Measurements from ENCODE around the gene NAALADL2.

The NAALADL2 gene

GRCh38 chr3:175731543-175731942 lies 872.4 kb downstream of the NAALADL2 start:
- no peak overlapping the region for H3K9ac ChIP-seq (ENCODE audit: low read length)
- H3K4me3 ChIP-seq (ENCODE audit: low read length), result no peak overlapping the region
- no peaks in the 10 kb centered on the region for H3K27me3 ChIP-seq (ENCODE audit: low read depth, low read length)
- no peaks in the 10 kb centered on the region for H3K79me2 ChIP-seq (ENCODE audit: low read length)
- no peak overlapping the region for H3K4me2 ChIP-seq (ENCODE audit: low read length)
- no peaks in the 10 kb centered on the region for H3K9me3 ChIP-seq (ENCODE audit: insufficient read depth, low read length)
- H2AFZ ChIP-seq (ENCODE audit: low read depth, low read length), result no peak overlapping the region
- no peaks in the 10 kb centered on the region for H4K20me1 ChIP-seq (ENCODE audit: insufficient read depth, low read length)
- TF ChIP-seq EZH2phosphoT487 (IDR thresholded peaks at IDR 0.05; ENCODE audit: low read depth), result no peak
- TF ChIP-seq CTCF (IDR thresholded peaks at IDR 0.05; ENCODE audit: low read depth, low read length), result no peak
- H3K36me3 ChIP-seq (replicated peaks; ENCODE audit: low read depth, low read length), result no peaks in the 10 kb centered on the region
- no peaks in the 10 kb centered on the region for H3K4me1 ChIP-seq (ENCODE audit: low read length)
- no peak overlapping the region for H3K27ac ChIP-seq (ENCODE audit: low read length)

- Histone ChIP-seq H3K4me3 (ENCODE audit: low read length) (no peak overlapping the region), H4K20me1 (ENCODE audit: insufficient read depth, low read length) (no peaks in the 10 kb centered on the region), H3K79me2 (ENCODE audit: low read length) (no peaks in the 10 kb centered on the region), H3K27ac (ENCODE audit: low read length) (no peak overlapping the region), H3K4me2 (ENCODE audit: low read length) (no peak overlapping the region), H3K9me3 (ENCODE audit: insufficient read depth, low read length) (no peaks in the 10 kb centered on the region), H3K27me3 (ENCODE audit: low read depth, low read length) (no peaks in the 10 kb centered on the region), H3K36me3 (replicated peaks; ENCODE audit: low read depth, low read length) (no peaks in the 10 kb centered on the region), H3K4me1 (ENCODE audit: low read length) (no peaks in the 10 kb centered on the region), H3K9ac (ENCODE audit: low read length) (no peak overlapping the region), H2AFZ (ENCODE audit: low read depth, low read length) (no peak overlapping the region)
- TF ChIP-seq CTCF (IDR thresholded peaks at IDR 0.05; ENCODE audit: low read depth, low read length) (no peak), EZH2phosphoT487 (IDR thresholded peaks at IDR 0.05; ENCODE audit: low read depth) (no peak)
These were observed 872.9 kb downstream of the NAALADL2 start for GRCh38 chr3:175732017-175732416.

- Histone ChIP-seq H3K27me3 (ENCODE audit: low read depth, low read length) (no peaks in the 10 kb centered on the region), H3K9ac (ENCODE audit: low read length) (no peak overlapping the region), H3K79me2 (ENCODE audit: low read length) (no peaks in the 10 kb centered on the region), H3K4me1 (ENCODE audit: low read length) (peaks cover 13% of the 10 kb centered on the region), H4K20me1 (ENCODE audit: insufficient read depth, low read length) (no peaks in the 10 kb centered on the region), H3K4me3 (ENCODE audit: low read length) (no peak overlapping the region), H3K27ac (ENCODE audit: low read length) (no peak overlapping the region), H3K4me2 (ENCODE audit: low read length) (no peak overlapping the region), H2AFZ (ENCODE audit: low read depth, low read length) (no peak overlapping the region), H3K9me3 (ENCODE audit: insufficient read depth, low read length) (no peaks in the 10 kb centered on the region), H3K36me3 (replicated peaks; ENCODE audit: low read depth, low read length) (no peaks in the 10 kb centered on the region)
- TF ChIP-seq CTCF (IDR thresholded peaks at IDR 0.05; ENCODE audit: low read depth, low read length) (no peak), EZH2phosphoT487 (IDR thresholded peaks at IDR 0.05; ENCODE audit: low read depth) (no peak)
These were observed 876.7 kb downstream of the NAALADL2 start for GRCh38 chr3:175735866-175736265.

- Histone ChIP-seq H3K79me2 (ENCODE audit: low read length) (no peaks in the 10 kb centered on the region), H3K27me3 (ENCODE audit: low read depth, low read length) (no peaks in the 10 kb centered on the region), H3K4me1 (ENCODE audit: low read length) (peaks cover 13% of the 10 kb centered on the region), H3K27ac (ENCODE audit: low read length) (no peak overlapping the region), H3K4me3 (ENCODE audit: low read length) (no peak overlapping the region), H3K9me3 (ENCODE audit: insufficient read depth, low read length) (no peaks in the 10 kb centered on the region), H2AFZ (ENCODE audit: low read depth, low read length) (no peak overlapping the region), H3K36me3 (replicated peaks; ENCODE audit: low read depth, low read length) (no peaks in the 10 kb centered on the region), H3K4me2 (ENCODE audit: low read length) (peak overlapping the region; percentile 10; the same call in 1 of the 2 replicates), H3K9ac (ENCODE audit: low read length) (no peak overlapping the region), H4K20me1 (ENCODE audit: insufficient read depth, low read length) (no peaks in the 10 kb centered on the region)
- TF ChIP-seq CTCF (IDR thresholded peaks at IDR 0.05; ENCODE audit: low read depth, low read length) (no peak), EZH2phosphoT487 (IDR thresholded peaks at IDR 0.05; ENCODE audit: low read depth) (no peak)
These were observed 878.8 kb downstream of the NAALADL2 start for GRCh38 chr3:175737646-175738572.

Measured in OCI-LY3 (cell line).